Thyroid gland (tissue), 4 donors: ENCODE results near the gene ARHGEF26.

Experiments used
- CTCF ChIP-seq, 6 experiments: fragments of 200-600 bp in 3 of 6; fragments of 450-650 bp in 3 of 6; sonication (generic) in 3 of 6; IDR thresholded peaks; one replicate each; pipeline ENCODE4 v1.5.1; 2016 to 2019; ENCODE audit warnings: antibody characterized with exemption in 6 of 6, mild to moderate bottlenecking in 2 of 6, inconsistent platforms in 1 of 6, moderate library complexity in 1 of 6
- POLR2A ChIP-seq, 2 donors: fragments of 450-650 bp; IDR thresholded peaks; one replicate each; pipeline ENCODE4 v1.6.1; 2017; ENCODE audit warnings: antibody characterized with exemption in 2 of 2, mild to moderate bottlenecking in 2 of 2, moderate library complexity in 1 of 2

DNA sequence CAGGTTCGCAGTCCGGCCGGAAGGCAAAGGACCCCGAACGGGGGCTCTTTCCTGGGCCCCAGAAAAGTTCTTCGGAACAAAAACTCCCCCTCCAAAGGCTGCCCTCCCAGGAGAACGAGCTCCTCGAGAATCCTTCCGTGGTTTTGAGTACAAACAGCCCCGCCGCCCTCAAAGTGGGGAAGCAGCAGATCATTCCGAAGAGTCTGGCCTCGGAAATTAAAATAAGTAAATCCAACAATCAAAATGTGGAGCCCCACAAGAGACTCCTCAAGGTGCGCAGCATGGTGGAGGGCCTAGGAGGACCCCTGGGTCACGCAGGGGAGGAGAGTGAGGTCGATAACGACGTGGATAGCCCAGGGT, 1.3 kb downstream of the ARHGEF26 start:
- no peak for TF ChIP-seq CTCF (IDR thresholded peaks at IDR 0.05)
- no peak for TF ChIP-seq POLR2A (IDR thresholded peaks at IDR 0.05)
